Fibroblast of lung (primary cell): Measurements from ENCODE around the gene SLC22A6. TPM values are rescaled to one million over a fixed set of nuclear protein-coding genes. Genes with fewer than 3 reads are reported as not detected.

Experiments
- DNase-seq, 2 donors: peaks; one replicate each; pipeline versions ENCODE4 v3.0.0 to v3.0.0-alpha.2; 2010; ENCODE audit warnings: low read depth in 2 of 2
- H2AFZ ChIP-seq: 2 replicates; pipeline ENCODE4 v1.5.1; 2012; ENCODE audit warnings: low read length, control low read depth, inconsistent platforms
- H3K27ac ChIP-seq: 2 replicates; pipeline ENCODE4 v1.5.1; 2011; ENCODE audit warnings: low read length, control low read depth; ENCODE audit not compliant: insufficient read depth
- H3K27me3 ChIP-seq: 2 replicates; pipeline ENCODE4 v1.5.1; 2011; ENCODE audit warnings: mild to moderate bottlenecking, low read length; ENCODE audit not compliant: control insufficient read depth, insufficient read depth
- H3K36me3 ChIP-seq: 2 replicates; pipeline ENCODE4 v1.5.1; 2011; ENCODE audit warnings: low read length; ENCODE audit not compliant: control insufficient read depth, insufficient read depth
- H3K4me1 ChIP-seq: 2 replicates; pipeline ENCODE4 v1.5.1; 2011; ENCODE audit warnings: low read length; ENCODE audit not compliant: control insufficient read depth, insufficient read depth; ENCODE audit errors: extremely low read depth
- H3K4me2 ChIP-seq: 2 replicates; pipeline ENCODE4 v1.5.1; 2011; ENCODE audit warnings: low read length, control low read depth; ENCODE audit not compliant: insufficient read depth; ENCODE audit errors: extremely low read depth
- H3K4me3 ChIP-seq, 4 experiments: fragments of 200-600 bp in 1 of 4; sonication (generic) in 1 of 4; replicated peaks in 1 of 4; 2 replicates each; pipeline ENCODE4 v1.5.1; 2011 to 2016; ENCODE audit warnings: low read length in 4 of 4, low read depth in 3 of 4, mild to moderate bottlenecking in 3 of 4, control low read depth in 2 of 4, inconsistent platforms in 1 of 4, mixed read lengths in 1 of 4; ENCODE audit not compliant: insufficient read depth in 1 of 4; ENCODE audit errors: control extremely low read depth in 1 of 4
- H3K79me2 ChIP-seq: 2 replicates; pipeline ENCODE4 v1.5.1; 2012; ENCODE audit warnings: mild to moderate bottlenecking, low read length, inconsistent platforms; ENCODE audit not compliant: control insufficient read depth, insufficient read depth
- H3K9ac ChIP-seq: 2 replicates; pipeline ENCODE4 v1.5.1; 2011; ENCODE audit warnings: mild to moderate bottlenecking, low read length, control low read depth; ENCODE audit not compliant: insufficient read depth
- H3K9me3 ChIP-seq: 2 replicates; pipeline ENCODE4 v1.5.1; 2012; ENCODE audit warnings: low read depth, low read length; ENCODE audit not compliant: control insufficient read depth, insufficient read depth
- H4K20me1 ChIP-seq: 2 replicates; pipeline ENCODE4 v1.5.1; 2011; ENCODE audit warnings: low read length; ENCODE audit not compliant: control insufficient read depth, insufficient read depth; ENCODE audit errors: extremely low read depth
- CTCF ChIP-seq, 2 donors: IDR thresholded peaks in 1 of 2; conservative IDR thresholded peaks in 1 of 2; 1 replicate in 1 of 2; 2 replicates in 1 of 2; pipeline ENCODE4 v1.5.1; 2011 to 2012; ENCODE audit warnings: low read length in 2 of 2, control low read depth in 1 of 2, inconsistent platforms in 1 of 2, low read depth in 1 of 2, mild to moderate bottlenecking in 1 of 2
- EZH2 ChIP-seq: IDR thresholded peaks from 2 replicates; pipeline ENCODE4 v1.5.1; 2012; ENCODE audit warnings: low read length, control low read depth, mild to moderate bottlenecking; ENCODE audit errors: missing control alignments
- polyA plus RNA-seq, 2 donors: library from polyadenylated mRNA; depleted of rRNA in 1 of 2; stranded (reverse) in 1 of 2; unstranded in 1 of 2; fragments of >200 nt; gene quantifications; 2 replicates each; pipeline ENCODE4 v1.2.1, GENCODE V29; 2011 to 2012; ENCODE audit warnings: missing spikeins in 1 of 2
- total RNA-seq: library from RNA; depleted of rRNA; stranded (reverse); fragments of >200 nt; gene quantifications from 2 replicates; pipeline ENCODE4 v1.2.1, GENCODE V29; 2014

SLC22A6 gene
- total and polyA plus RNA-seq, 2 donors (not counting 1 experiment from before 2014, with no cell fraction given) = not detected

GRCh38 chr11:62985041-62985750, 429 bp upstream of the SLC22A6 start:
- no peak for TF ChIP-seq EZH2
- no peak for TF ChIP-seq CTCF (conservative IDR thresholded peaks at IDR 0.05 in 1 of 2, IDR thresholded peaks at IDR 0.05 in 1 of 2; ENCODE audit: low read depth in 1 of 2, low read length in 2 of 2)
- no peak for DNase-seq
- Histone ChIP-seq H3K4me1 (no peaks in the 10 kb centered on the region), H3K27ac (no peak overlapping the region), H3K27me3 (no peaks in the 10 kb centered on the region), H3K9ac (no peak overlapping the region), H2AFZ (no peak overlapping the region), H3K79me2 (no peaks in the 10 kb centered on the region), H3K9me3 (no peaks in the 10 kb centered on the region), H3K36me3 (no peaks in the 10 kb centered on the region), H3K4me3 (no peak overlapping the region), H3K4me2 (no peak overlapping the region), H4K20me1 (no peaks in the 10 kb centered on the region)

GRCh38 chr11:62983536-62984199, 1.1 kb downstream of the SLC22A6 start:
- no peak for TF ChIP-seq CTCF (conservative IDR thresholded peaks at IDR 0.05 in 1 of 2, IDR thresholded peaks at IDR 0.05 in 1 of 2; ENCODE audit: low read depth in 1 of 2, low read length in 2 of 2)
- no peak for TF ChIP-seq EZH2
- Histone ChIP-seq H3K4me1 (no peaks in the 10 kb centered on the region), H3K4me3 (no peak overlapping the region)

GRCh38 chr11:62981743-62982142, 3.0 kb downstream of the SLC22A6 start:
- TF ChIP-seq EZH2 = no peak
- no peak for TF ChIP-seq CTCF (conservative IDR thresholded peaks at IDR 0.05 in 1 of 2, IDR thresholded peaks at IDR 0.05 in 1 of 2; ENCODE audit: low read depth in 1 of 2, low read length in 2 of 2)
- H3K9ac ChIP-seq = no peak overlapping the region
- H4K20me1 ChIP-seq = no peaks in the 10 kb centered on the region
- H3K4me2 ChIP-seq = no peak overlapping the region
- no peaks in the 10 kb centered on the region for H3K9me3 ChIP-seq
- H3K36me3 ChIP-seq = no peaks in the 10 kb centered on the region
- no peaks in the 10 kb centered on the region for H3K4me1 ChIP-seq
- H3K27me3 ChIP-seq = no peaks in the 10 kb centered on the region
- H3K27ac ChIP-seq = no peak overlapping the region
- DNase-seq = no peak
- no peak overlapping the region for H2AFZ ChIP-seq
- no peaks in the 10 kb centered on the region for H3K79me2 ChIP-seq
- H3K4me3 ChIP-seq = no peak overlapping the region

More at GRCh38 chr11:62983536-62984199, 1.1 kb downstream of the SLC22A6 start:
- Histone ChIP-seq H3K9ac (no peak overlapping the region), H3K4me2 (no peak overlapping the region), H3K9me3 (no peaks in the 10 kb centered on the region), H4K20me1 (no peaks in the 10 kb centered on the region), H3K27ac (no peak overlapping the region), H3K27me3 (no peaks in the 10 kb centered on the region), H3K79me2 (no peaks in the 10 kb centered on the region), H2AFZ (no peak overlapping the region), H3K36me3 (no peaks in the 10 kb centered on the region)
- DNase-seq = no peak
